ENCODE data around the gene NUMA1.

DNA sequence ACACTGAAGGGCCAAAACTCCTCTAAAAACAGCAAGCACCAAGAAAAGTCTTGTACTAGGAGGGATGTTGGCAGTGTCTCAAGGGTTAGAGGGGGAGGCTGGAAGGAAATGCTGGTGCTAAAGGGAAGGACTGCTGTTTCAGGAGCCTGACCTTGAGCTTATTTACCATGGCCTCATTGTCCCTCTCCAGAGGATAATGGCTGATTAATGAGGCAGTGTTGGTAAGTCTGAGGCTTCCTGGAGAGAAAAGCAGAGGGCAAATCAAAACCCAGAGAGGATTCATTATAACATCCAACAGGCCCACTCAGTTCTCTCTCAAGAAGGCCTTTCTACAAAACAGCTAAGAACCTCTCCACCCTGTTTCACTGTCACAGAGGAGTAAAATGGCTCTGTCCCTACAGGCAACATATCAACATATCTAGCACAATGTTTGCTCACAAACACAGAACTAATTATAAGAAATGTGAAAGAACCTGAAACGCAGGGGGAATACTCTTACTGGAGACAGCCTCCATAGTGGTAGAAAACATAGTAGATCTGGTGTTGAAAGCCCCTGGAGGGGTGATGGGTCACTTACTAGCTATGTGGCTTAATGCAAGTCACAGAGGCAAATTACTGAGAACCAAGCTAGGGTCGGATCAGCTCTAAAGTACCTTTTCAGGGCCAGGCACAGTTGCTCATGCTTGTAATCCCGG is 31.4 kb downstream of the NUMA1 start:
- TF ChIP-seq, protein P1, sequence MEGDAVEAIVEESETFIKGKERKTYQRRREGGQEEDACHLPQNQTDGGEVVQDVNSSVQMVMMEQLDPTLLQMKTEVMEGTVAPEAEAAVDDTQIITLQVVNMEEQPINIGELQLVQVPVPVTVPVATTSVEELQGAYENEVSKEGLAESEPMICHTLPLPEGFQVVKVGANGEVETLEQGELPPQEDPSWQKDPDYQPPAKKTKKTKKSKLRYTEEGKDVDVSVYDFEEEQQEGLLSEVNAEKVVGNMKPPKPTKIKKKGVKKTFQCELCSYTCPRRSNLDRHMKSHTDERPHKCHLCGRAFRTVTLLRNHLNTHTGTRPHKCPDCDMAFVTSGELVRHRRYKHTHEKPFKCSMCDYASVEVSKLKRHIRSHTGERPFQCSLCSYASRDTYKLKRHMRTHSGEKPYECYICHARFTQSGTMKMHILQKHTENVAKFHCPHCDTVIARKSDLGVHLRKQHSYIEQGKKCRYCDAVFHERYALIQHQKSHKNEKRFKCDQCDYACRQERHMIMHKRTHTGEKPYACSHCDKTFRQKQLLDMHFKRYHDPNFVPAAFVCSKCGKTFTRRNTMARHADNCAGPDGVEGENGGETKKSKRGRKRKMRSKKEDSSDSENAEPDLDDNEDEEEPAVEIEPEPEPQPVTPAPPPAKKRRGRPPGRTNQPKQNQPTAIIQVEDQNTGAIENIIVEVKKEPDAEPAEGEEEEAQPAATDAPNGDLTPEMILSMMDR (conservative IDR thresholded peaks at IDR 0.05; ENCODE audit: low read depth in 2 of 2): no peak
- TF ChIP-seq EZH2 (IDR thresholded peaks at IDR 0.05; ENCODE audit: low read depth, unreplicated experiment): no peak
- TF ChIP-seq, protein P2, sequence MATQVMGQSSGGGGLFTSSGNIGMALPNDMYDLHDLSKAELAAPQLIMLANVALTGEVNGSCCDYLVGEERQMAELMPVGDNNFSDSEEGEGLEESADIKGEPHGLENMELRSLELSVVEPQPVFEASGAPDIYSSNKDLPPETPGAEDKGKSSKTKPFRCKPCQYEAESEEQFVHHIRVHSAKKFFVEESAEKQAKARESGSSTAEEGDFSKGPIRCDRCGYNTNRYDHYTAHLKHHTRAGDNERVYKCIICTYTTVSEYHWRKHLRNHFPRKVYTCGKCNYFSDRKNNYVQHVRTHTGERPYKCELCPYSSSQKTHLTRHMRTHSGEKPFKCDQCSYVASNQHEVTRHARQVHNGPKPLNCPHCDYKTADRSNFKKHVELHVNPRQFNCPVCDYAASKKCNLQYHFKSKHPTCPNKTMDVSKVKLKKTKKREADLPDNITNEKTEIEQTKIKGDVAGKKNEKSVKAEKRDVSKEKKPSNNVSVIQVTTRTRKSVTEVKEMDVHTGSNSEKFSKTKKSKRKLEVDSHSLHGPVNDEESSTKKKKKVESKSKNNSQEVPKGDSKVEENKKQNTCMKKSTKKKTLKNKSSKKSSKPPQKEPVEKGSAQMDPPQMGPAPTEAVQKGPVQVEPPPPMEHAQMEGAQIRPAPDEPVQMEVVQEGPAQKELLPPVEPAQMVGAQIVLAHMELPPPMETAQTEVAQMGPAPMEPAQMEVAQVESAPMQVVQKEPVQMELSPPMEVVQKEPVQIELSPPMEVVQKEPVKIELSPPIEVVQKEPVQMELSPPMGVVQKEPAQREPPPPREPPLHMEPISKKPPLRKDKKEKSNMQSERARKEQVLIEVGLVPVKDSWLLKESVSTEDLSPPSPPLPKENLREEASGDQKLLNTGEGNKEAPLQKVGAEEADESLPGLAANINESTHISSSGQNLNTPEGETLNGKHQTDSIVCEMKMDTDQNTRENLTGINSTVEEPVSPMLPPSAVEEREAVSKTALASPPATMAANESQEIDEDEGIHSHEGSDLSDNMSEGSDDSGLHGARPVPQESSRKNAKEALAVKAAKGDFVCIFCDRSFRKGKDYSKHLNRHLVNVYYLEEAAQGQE (IDR thresholded peaks at IDR 0.05; ENCODE audit: unreplicated experiment): no peak
- TF ChIP-seq, protein P3, sequence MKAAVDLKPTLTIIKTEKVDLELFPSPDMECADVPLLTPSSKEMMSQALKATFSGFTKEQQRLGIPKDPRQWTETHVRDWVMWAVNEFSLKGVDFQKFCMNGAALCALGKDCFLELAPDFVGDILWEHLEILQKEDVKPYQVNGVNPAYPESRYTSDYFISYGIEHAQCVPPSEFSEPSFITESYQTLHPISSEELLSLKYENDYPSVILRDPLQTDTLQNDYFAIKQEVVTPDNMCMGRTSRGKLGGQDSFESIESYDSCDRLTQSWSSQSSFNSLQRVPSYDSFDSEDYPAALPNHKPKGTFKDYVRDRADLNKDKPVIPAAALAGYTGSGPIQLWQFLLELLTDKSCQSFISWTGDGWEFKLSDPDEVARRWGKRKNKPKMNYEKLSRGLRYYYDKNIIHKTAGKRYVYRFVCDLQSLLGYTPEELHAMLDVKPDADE (IDR thresholded peaks at IDR 0.05): no peak
